ENCODE results near the gene RASEF.

RASEF gene

GRCh38 chr9:83056174-83056573 lies 6.8 kb downstream of the RASEF start:
- Histone ChIP-seq H3K36me3 (ENCODE audit: insufficient read depth, low read length) (no peaks in the 10 kb centered on the region), H3K4me2 (ENCODE audit: low read length) (no peak overlapping the region), H3K27me3 (ENCODE audit: control insufficient read depth, insufficient read depth, low read length) (peaks cover 26% of the 10 kb centered on the region), H3K9ac (ENCODE audit: low read depth, low read length) (no peak overlapping the region), H3K9me3 (replicated peaks; ENCODE audit: low read length) (no peaks in the 10 kb centered on the region), H3K4me1 (ENCODE audit: control insufficient read depth, insufficient read depth, low read length) (no peaks in the 10 kb centered on the region), H3K4me3 (ENCODE audit: low read length) (no peak overlapping the region)

- no peaks in the 10 kb centered on the region for H3K9me3 ChIP-seq (replicated peaks; ENCODE audit: low read length)
- no peaks in the 10 kb centered on the region for H3K4me1 ChIP-seq (ENCODE audit: control insufficient read depth, insufficient read depth, low read length)
- H3K36me3 ChIP-seq (ENCODE audit: insufficient read depth, low read length) = no peaks in the 10 kb centered on the region
- no peak overlapping the region for H3K4me2 ChIP-seq (ENCODE audit: low read length)
- H3K27me3 ChIP-seq (ENCODE audit: control insufficient read depth, insufficient read depth, low read length) = peaks cover 33% of the 10 kb centered on the region
- H3K9ac ChIP-seq (ENCODE audit: low read depth, low read length) = no peak overlapping the region
- no peak overlapping the region for H3K4me3 ChIP-seq (ENCODE audit: low read length)
Observed at GRCh38 chr9:83047839-83048775, 14.8 kb downstream of the RASEF start.

GRCh38 chr9:83043597-83043996 lies 19.3 kb downstream of the RASEF start:
- no peak overlapping the region for H3K9ac ChIP-seq (ENCODE audit: low read depth, low read length)
- H3K27me3 ChIP-seq (ENCODE audit: control insufficient read depth, insufficient read depth, low read length) = peaks cover 37% of the 10 kb centered on the region
- H3K9me3 ChIP-seq (replicated peaks; ENCODE audit: low read length) = no peaks in the 10 kb centered on the region
- no peaks in the 10 kb centered on the region for H3K36me3 ChIP-seq (ENCODE audit: insufficient read depth, low read length)
- no peak overlapping the region for H3K4me3 ChIP-seq (ENCODE audit: low read length)
- no peak overlapping the region for H3K4me2 ChIP-seq (ENCODE audit: low read length)
- H3K4me1 ChIP-seq (ENCODE audit: control insufficient read depth, insufficient read depth, low read length) = no peaks in the 10 kb centered on the region

- no peak overlapping the region for H3K4me2 ChIP-seq (ENCODE audit: low read length)
- H3K9ac ChIP-seq (ENCODE audit: low read depth, low read length) = no peak overlapping the region
- no peaks in the 10 kb centered on the region for H3K9me3 ChIP-seq (replicated peaks; ENCODE audit: low read length)
- no peak overlapping the region for H3K4me3 ChIP-seq (ENCODE audit: low read length)
- H3K4me1 ChIP-seq (ENCODE audit: control insufficient read depth, insufficient read depth, low read length) = no peaks in the 10 kb centered on the region
- peaks cover 30% of the 10 kb centered on the region for H3K27me3 ChIP-seq (ENCODE audit: control insufficient read depth, insufficient read depth, low read length)
- no peaks in the 10 kb centered on the region for H3K36me3 ChIP-seq (ENCODE audit: insufficient read depth, low read length)
Observed at GRCh38 chr9:83041771-83042170, 21.2 kb downstream of the RASEF start.

- Histone ChIP-seq H3K9ac (ENCODE audit: low read depth, low read length) (no peak overlapping the region), H3K4me3 (ENCODE audit: low read length) (no peak overlapping the region), H3K27me3 (ENCODE audit: control insufficient read depth, insufficient read depth, low read length) (peaks cover 11% of the 10 kb centered on the region), H3K4me1 (ENCODE audit: control insufficient read depth, insufficient read depth, low read length) (no peaks in the 10 kb centered on the region), H3K36me3 (ENCODE audit: insufficient read depth, low read length) (no peaks in the 10 kb centered on the region), H3K4me2 (ENCODE audit: low read length) (no peak overlapping the region), H3K9me3 (replicated peaks; ENCODE audit: low read length) (no peaks in the 10 kb centered on the region)
Observed at GRCh38 chr9:83039303-83039702, 23.6 kb downstream of the RASEF start.

- H3K4me3 ChIP-seq (ENCODE audit: low read length) = no peak overlapping the region
- H3K4me2 ChIP-seq (ENCODE audit: low read length) = no peak overlapping the region
- peaks cover 5% of the 10 kb centered on the region for H3K27me3 ChIP-seq (ENCODE audit: control insufficient read depth, insufficient read depth, low read length)
- H3K9ac ChIP-seq (ENCODE audit: low read depth, low read length) = no peak overlapping the region
- no peaks in the 10 kb centered on the region for H3K9me3 ChIP-seq (replicated peaks; ENCODE audit: low read length)
- no peaks in the 10 kb centered on the region for H3K36me3 ChIP-seq (ENCODE audit: insufficient read depth, low read length)
- H3K4me1 ChIP-seq (ENCODE audit: control insufficient read depth, insufficient read depth, low read length) = no peaks in the 10 kb centered on the region
Observed at GRCh38 chr9:83036043-83036442, 26.9 kb downstream of the RASEF start.

GRCh38 chr9:83035143-83035542 lies 27.8 kb downstream of the RASEF start:
- peaks cover 5% of the 10 kb centered on the region for H3K27me3 ChIP-seq (ENCODE audit: control insufficient read depth, insufficient read depth, low read length)
- H3K9ac ChIP-seq (ENCODE audit: low read depth, low read length) = no peak overlapping the region
- H3K4me2 ChIP-seq (ENCODE audit: low read length) = no peak overlapping the region
- H3K36me3 ChIP-seq (ENCODE audit: insufficient read depth, low read length) = no peaks in the 10 kb centered on the region
- no peak overlapping the region for H3K4me3 ChIP-seq (ENCODE audit: low read length)
- no peaks in the 10 kb centered on the region for H3K4me1 ChIP-seq (ENCODE audit: control insufficient read depth, insufficient read depth, low read length)
- no peaks in the 10 kb centered on the region for H3K9me3 ChIP-seq (replicated peaks; ENCODE audit: low read length)

GRCh38 chr9:83034587-83034986 lies 28.4 kb downstream of the RASEF start:
- H3K4me3 ChIP-seq (ENCODE audit: low read length) = no peak overlapping the region
- peaks cover 5% of the 10 kb centered on the region for H3K27me3 ChIP-seq (ENCODE audit: control insufficient read depth, insufficient read depth, low read length)
- no peak overlapping the region for H3K4me2 ChIP-seq (ENCODE audit: low read length)
- no peaks in the 10 kb centered on the region for H3K4me1 ChIP-seq (ENCODE audit: control insufficient read depth, insufficient read depth, low read length)
- no peak overlapping the region for H3K9ac ChIP-seq (ENCODE audit: low read depth, low read length)
- no peaks in the 10 kb centered on the region for H3K36me3 ChIP-seq (ENCODE audit: insufficient read depth, low read length)
- H3K9me3 ChIP-seq (replicated peaks; ENCODE audit: low read length) = no peaks in the 10 kb centered on the region

- Histone ChIP-seq H3K4me2 (ENCODE audit: low read length) (no peak overlapping the region), H3K36me3 (ENCODE audit: insufficient read depth, low read length) (no peaks in the 10 kb centered on the region), H3K9me3 (replicated peaks; ENCODE audit: low read length) (no peaks in the 10 kb centered on the region), H3K9ac (ENCODE audit: low read depth, low read length) (no peak overlapping the region), H3K4me1 (ENCODE audit: control insufficient read depth, insufficient read depth, low read length) (no peaks in the 10 kb centered on the region), H3K27me3 (ENCODE audit: control insufficient read depth, insufficient read depth, low read length) (peaks cover 3% of the 10 kb centered on the region), H3K4me3 (ENCODE audit: low read length) (no peak overlapping the region)
Observed at GRCh38 chr9:83034026-83034425, 28.9 kb downstream of the RASEF start.

GRCh38 chr9:83032065-83032625 lies 30.8 kb downstream of the RASEF start:
- Histone ChIP-seq H3K4me1 (ENCODE audit: control insufficient read depth, insufficient read depth, low read length) (peaks cover 11% of the 10 kb centered on the region), H3K9ac (ENCODE audit: low read depth, low read length) (no peak overlapping the region), H3K4me2 (ENCODE audit: low read length) (no peak overlapping the region), H3K27me3 (ENCODE audit: control insufficient read depth, insufficient read depth, low read length) (no peaks in the 10 kb centered on the region), H3K4me3 (ENCODE audit: low read length) (no peak overlapping the region), H3K36me3 (ENCODE audit: insufficient read depth, low read length) (no peaks in the 10 kb centered on the region), H3K9me3 (replicated peaks; ENCODE audit: low read length) (no peaks in the 10 kb centered on the region)

- H3K4me3 ChIP-seq (ENCODE audit: low read length) = no peak overlapping the region
- peaks cover 20% of the 10 kb centered on the region for H3K4me1 ChIP-seq (ENCODE audit: control insufficient read depth, insufficient read depth, low read length)
- no peak overlapping the region for H3K9ac ChIP-seq (ENCODE audit: low read depth, low read length)
- H3K27me3 ChIP-seq (ENCODE audit: control insufficient read depth, insufficient read depth, low read length) = no peaks in the 10 kb centered on the region
- H3K9me3 ChIP-seq (replicated peaks; ENCODE audit: low read length) = no peaks in the 10 kb centered on the region
- no peaks in the 10 kb centered on the region for H3K36me3 ChIP-seq (ENCODE audit: insufficient read depth, low read length)
- no peak overlapping the region for H3K4me2 ChIP-seq (ENCODE audit: low read length)
Observed at GRCh38 chr9:83030391-83031107, 32.4 kb downstream of the RASEF start.

Measured in skeletal muscle satellite cell (primary cell).